Metanephros (tissue), 1 donor: ENCODE data around the gene KLRC1. TPM values are rescaled to one million over a fixed set of nuclear protein-coding genes. Genes with fewer than 3 reads are reported as not detected.

Source experiments
- total RNA-seq: library from RNA; depleted of rRNA; stranded (reverse); fragments of >200 nt; gene quantifications from one replicate; pipeline ENCODE4 v1.2.3, GENCODE V29; 2014

Gene KLRC1
- total RNA-seq: 0.41 TPM

GRCh38 chr12:10453156-10453555 lies at the start of gene KLRC1:
TSS of gene KLRC1 (minus strand) at chr12:10453377. CDS start at chr12:10451156, 2,221 bp downstream.

GRCh38 chr12:10435816-10436215 lies 17.4 kb downstream of the KLRC1 start, which contains the start of gene KLRC2:
TSS of gene KLRC2 (minus strand) at chr12:10436010. CDS start at chr12:10435986, 24 bp downstream.

GRCh38 chr12:10420334-10420733 lies 32.8 kb downstream of the KLRC1 start, which contains the start of gene KLRC3:
TSS of gene KLRC3 (minus strand) at chr12:10420595. CDS start at chr12:10420550, 45 bp downstream.

GRCh38 chr12:10409392-10409791 lies 43.8 kb downstream of the KLRC1 start, which contains the start of gene KLRC4:
TSS of gene KLRC4 (minus strand) at chr12:10409757. CDS start at chr12:10409575, 182 bp downstream.

Other genes starting within 250 kb of the KLRC1 start
- gene GABARAPL1, start 240.5 kb downstream of the KLRC1 start, total RNA-seq: 93.0 TPM
- gene KLRD1, start 145.5 kb downstream of the KLRC1 start, total RNA-seq: 0.47 TPM
- gene KLRK1, start 63.3 kb downstream of the KLRC1 start, total RNA-seq: 0.41 TPM
- not detected for gene KLRC4, start 43.6 kb downstream of the KLRC1 start, total RNA-seq
- gene KLRC3, start 32.8 kb downstream of the KLRC1 start, total RNA-seq: not detected
- not detected for gene KLRC2, start 17.4 kb downstream of the KLRC1 start, total RNA-seq
- gene EIF2S3B, start 52.5 kb upstream of the KLRC1 start, total RNA-seq: 0.47 TPM
- gene MAGOHB, start 160.2 kb upstream of the KLRC1 start, total RNA-seq: 22.4 TPM
- gene STYK1, start 220.7 kb upstream of the KLRC1 start, total RNA-seq: 1.1 TPM